NCI-H345 (cell line): ENCODE measurements around the gene PPP2R2D.
A peak's percentile ranks its signal among the peaks of the same experiment; 100 is the strongest.
"Not testable (repeated sequence)": the region's sequence is repeated elsewhere in the genome, so short reads cannot be mapped to it uniquely, and the experiment has no call there.

Source experiments
- DNase-seq: peaks from one replicate; lab custom pipeline; 2025; lab: John Stamatoyannopoulos, UW

PPP2R2D gene

GRCh38 chr10:131908151-131908550 lies 7.3 kb downstream of the PPP2R2D start:
- no peak for DNase-seq

GRCh38 chr10:131909014-131909808 lies 8.4 kb downstream of the PPP2R2D start:
- DNase-seq = no peak

- no peak for DNase-seq
Measured at GRCh38 chr10:131909929-131910328, 9.1 kb downstream of the PPP2R2D start.

- no peak for DNase-seq
Measured at GRCh38 chr10:131910663-131911314, 10.0 kb downstream of the PPP2R2D start.

GRCh38 chr10:131911451-131911850 lies 10.6 kb downstream of the PPP2R2D start:
- DNase-seq = no peak

- no peak for DNase-seq
Measured at GRCh38 chr10:131912620-131913019, 11.8 kb downstream of the PPP2R2D start.

GRCh38 chr10:131915484-131915883 lies 14.7 kb downstream of the PPP2R2D start:
- DNase-seq = no peak

- no peak for DNase-seq
Measured at GRCh38 chr10:131915990-131916766, 15.4 kb downstream of the PPP2R2D start.

GRCh38 chr10:131916767-131917160 lies 16.0 kb downstream of the PPP2R2D start:
- not testable (repeated sequence) for DNase-seq

- not testable (repeated sequence) for DNase-seq
Measured at GRCh38 chr10:131917496-131917895, 16.7 kb downstream of the PPP2R2D start.

- DNase-seq = not testable (repeated sequence)
Measured at GRCh38 chr10:131919461-131919860, 18.7 kb downstream of the PPP2R2D start.

- no peak for DNase-seq
Measured at GRCh38 chr10:131920151-131920550, 19.3 kb downstream of the PPP2R2D start.

- DNase-seq = no peak
Measured at GRCh38 chr10:131920693-131921092, 19.9 kb downstream of the PPP2R2D start.

- DNase-seq = no peak
Measured at GRCh38 chr10:131921184-131921583, 20.4 kb downstream of the PPP2R2D start.

GRCh38 chr10:131923038-131923756 lies 22.4 kb downstream of the PPP2R2D start:
- no peak for DNase-seq

GRCh38 chr10:131925011-131925649 lies 24.3 kb downstream of the PPP2R2D start:
- DNase-seq = no peak

- DNase-seq = peak; percentile 23
Measured at GRCh38 chr10:131925716-131926115, 24.9 kb downstream of the PPP2R2D start.

- no peak for DNase-seq
Measured at GRCh38 chr10:131926253-131926652, 25.4 kb downstream of the PPP2R2D start.

- no peak for DNase-seq
Measured at GRCh38 chr10:131926743-131927595, 26.2 kb downstream of the PPP2R2D start.

GRCh38 chr10:131928248-131929095 lies 27.7 kb downstream of the PPP2R2D start:
- no peak for DNase-seq
